Cardiac muscle cell (in vitro differentiated cells and primary cell): ENCODE results near the gene NBEA. TPM values are rescaled to one million over a fixed set of nuclear protein-coding genes. Genes with fewer than 3 reads are reported as not detected.
"Not testable (repeated sequence)": the region's sequence is repeated elsewhere in the genome, so short reads cannot be mapped to it uniquely, and the experiment has no call there.

ENCODE experiments used
- DNase-seq, 2 donors: peaks; one replicate each; pipeline versions ENCODE4 v3.0.0 to v3.0.0-alpha.2; 2010 to 2017; ENCODE audit warnings: low read depth in 1 of 2, low spot score in 1 of 2
- H3K27ac ChIP-seq: fragments of 200-600 bp; sonication (generic); 2 replicates; pipeline ENCODE4 v1.5.1; 2016
- H3K27me3 ChIP-seq: fragments of 200-600 bp; sonication (generic); 2 replicates; pipeline ENCODE4 v1.6.0; 2016; ENCODE audit warnings: control low read depth
- H3K36me3 ChIP-seq: fragments of 200-600 bp; sonication (generic); 2 replicates; pipeline ENCODE4 v1.5.1; 2016; ENCODE audit warnings: control low read depth
- H3K4me1 ChIP-seq: fragments of 200-600 bp; sonication (generic); 2 replicates; pipeline ENCODE4 v1.8.1; 2017; ENCODE audit warnings: low read depth, mild to moderate bottlenecking, mixed run types
- H3K4me3 ChIP-seq: fragments of 200-600 bp; sonication (generic); 2 replicates; pipeline ENCODE4 v1.5.1; 2016; ENCODE audit warnings: mild to moderate bottlenecking
- H3K9me3 ChIP-seq: fragments of 200-600 bp; sonication (generic); 2 replicates; pipeline ENCODE4 v1.5.1; 2017; ENCODE audit warnings: low read depth, mild to moderate bottlenecking, control low read depth
- CTCF ChIP-seq: IDR thresholded peaks from 2 replicates; pipeline ENCODE4 v1.5.1; 2012; ENCODE audit warnings: low read depth, mild to moderate bottlenecking, low read length
- polyA plus RNA-seq: library from polyadenylated mRNA; unstranded; fragments of >200 nt; fragmentation: Nextera tagmentation; extraction: Ambion mirVana; gene quantifications from 2 replicates; pipeline ENCODE4 v1.2.1, GENCODE V29; 2016
- total RNA-seq: library from RNA; depleted of rRNA; stranded (reverse); fragments of >200 nt; gene quantifications from 2 replicates; pipeline ENCODE4 v1.2.3, GENCODE V29; 2016

Gene NBEA
- total and polyA plus RNA-seq, 2 experiments from 2014 or later: 4.6 to 13.2 TPM

GRCh38 chr13:34900288-34900739 lies 41.8 kb upstream of the NBEA start:
- Histone ChIP-seq H3K4me3 (no peak overlapping the region), H3K4me1 (no peaks in the 10 kb centered on the region), H3K9me3 (no peaks in the 10 kb centered on the region), H3K36me3 (no peaks in the 10 kb centered on the region), H3K27ac (no peak overlapping the region), H3K27me3 (no peaks in the 10 kb centered on the region)
- DNase-seq: no peak
- TF ChIP-seq CTCF: no peak

GRCh38 chr13:34901572-34901971 lies 40.5 kb upstream of the NBEA start:
- Histone ChIP-seq H3K4me1 (no peaks in the 10 kb centered on the region), H3K36me3 (no peaks in the 10 kb centered on the region), H3K9me3 (no peaks in the 10 kb centered on the region), H3K27me3 (no peaks in the 10 kb centered on the region), H3K27ac (no peak overlapping the region), H3K4me3 (no peak overlapping the region)
- no peak for TF ChIP-seq CTCF
- DNase-seq: no peak

- no peaks in the 10 kb centered on the region for H3K27me3 ChIP-seq
- no peak overlapping the region for H3K4me3 ChIP-seq
- no peaks in the 10 kb centered on the region for H3K9me3 ChIP-seq
- no peaks in the 10 kb centered on the region for H3K36me3 ChIP-seq
- no peak for DNase-seq
- no peak overlapping the region for H3K27ac ChIP-seq
- no peaks in the 10 kb centered on the region for H3K4me1 ChIP-seq
- TF ChIP-seq CTCF: no peak
These were observed 30.9 kb upstream of the NBEA start for GRCh38 chr13:34911159-34911558.

GRCh38 chr13:34913040-34913439 lies 29.0 kb upstream of the NBEA start:
- no peaks in the 10 kb centered on the region for H3K36me3 ChIP-seq
- H3K27me3 ChIP-seq: no peaks in the 10 kb centered on the region
- TF ChIP-seq CTCF: no peak
- no peaks in the 10 kb centered on the region for H3K4me1 ChIP-seq
- H3K27ac ChIP-seq: no peak overlapping the region
- H3K4me3 ChIP-seq: no peak overlapping the region
- no peaks in the 10 kb centered on the region for H3K9me3 ChIP-seq
- DNase-seq: peak; percentile 27 to 65

GRCh38 chr13:34914416-34914815 lies 27.7 kb upstream of the NBEA start:
- peak in 1 of 2 donors; percentile 11 for DNase-seq
- Histone ChIP-seq H3K4me1 (no peaks in the 10 kb centered on the region), H3K27me3 (no peaks in the 10 kb centered on the region), H3K9me3 (no peaks in the 10 kb centered on the region), H3K36me3 (no peaks in the 10 kb centered on the region), H3K4me3 (no peak overlapping the region), H3K27ac (no peak overlapping the region)
- TF ChIP-seq CTCF: no peak

- TF ChIP-seq CTCF: no peak
- no peak overlapping the region for H3K4me3 ChIP-seq
- no peaks in the 10 kb centered on the region for H3K9me3 ChIP-seq
- no peaks in the 10 kb centered on the region for H3K4me1 ChIP-seq
- DNase-seq: peak; percentile 75 to 77
- no peaks in the 10 kb centered on the region for H3K27me3 ChIP-seq
- H3K27ac ChIP-seq: no peak overlapping the region
- H3K36me3 ChIP-seq: no peaks in the 10 kb centered on the region
These were observed 15.6 kb upstream of the NBEA start for GRCh38 chr13:34926508-34926907.

- H3K4me3 ChIP-seq, H3K36me3 ChIP-seq, H3K27ac ChIP-seq, H3K27me3 ChIP-seq, H3K4me1 ChIP-seq, DNase-seq, H3K9me3 ChIP-seq: not testable (repeated sequence)
These were observed 13.4 kb upstream of the NBEA start for GRCh38 chr13:34928676-34929075.
